Measurements from ENCODE around the gene TSHB.
"Not testable (repeated sequence)": the region's sequence is repeated elsewhere in the genome, so short reads cannot be mapped to it uniquely, and the experiment has no call there.

Gene TSHB
- 0 reads per million in 2 experiments for total RNA-seq

DNA sequence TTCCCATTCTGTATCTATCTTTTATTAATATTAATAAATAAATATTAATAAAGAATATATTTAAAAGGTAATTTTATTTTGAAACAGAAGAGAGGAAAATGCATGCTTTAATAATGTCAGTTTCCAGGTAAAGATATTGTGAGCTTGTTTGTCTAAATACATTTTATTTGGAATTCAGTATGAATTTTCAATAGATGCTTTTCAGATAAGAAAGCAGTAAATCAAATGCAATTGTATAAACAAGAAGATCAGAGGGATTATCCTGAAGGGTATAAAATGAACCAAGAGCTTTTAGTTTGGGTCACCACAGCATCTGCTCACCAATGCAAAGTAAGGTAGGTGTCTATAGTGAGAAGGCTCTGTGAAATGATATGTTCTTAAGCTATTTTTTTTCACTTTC lies at the start of gene TSHB:
Gene TSHB, plus strand, starts transcription at position 301 of the 400 bp plus-strand sequence. CDS start 3,537 bp downstream, outside the sequence.
- no peak for DNase-seq (ENCODE audit: low read depth)

DNA sequence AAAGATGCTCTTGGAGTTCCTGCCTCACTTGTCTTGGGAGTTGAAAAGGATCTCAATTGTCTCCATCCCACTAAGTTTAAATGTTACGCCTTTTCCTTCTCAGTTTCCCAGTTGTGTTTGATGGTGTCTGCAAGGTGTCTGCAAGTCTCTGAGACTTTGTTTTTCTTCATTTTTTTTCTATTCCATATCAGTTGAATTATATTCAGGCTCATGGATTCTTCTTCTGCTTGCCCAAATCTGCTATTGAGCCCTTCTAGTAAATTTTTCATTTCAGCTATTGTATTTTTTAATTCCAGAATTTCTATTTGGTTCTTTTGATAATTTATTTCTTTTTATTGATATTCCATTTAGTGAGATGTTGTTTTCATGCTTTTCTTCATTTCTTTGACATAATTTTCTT lies 47.4 kb upstream of the TSHB start:
- no peak for DNase-seq (ENCODE audit: low read depth)

DNA sequence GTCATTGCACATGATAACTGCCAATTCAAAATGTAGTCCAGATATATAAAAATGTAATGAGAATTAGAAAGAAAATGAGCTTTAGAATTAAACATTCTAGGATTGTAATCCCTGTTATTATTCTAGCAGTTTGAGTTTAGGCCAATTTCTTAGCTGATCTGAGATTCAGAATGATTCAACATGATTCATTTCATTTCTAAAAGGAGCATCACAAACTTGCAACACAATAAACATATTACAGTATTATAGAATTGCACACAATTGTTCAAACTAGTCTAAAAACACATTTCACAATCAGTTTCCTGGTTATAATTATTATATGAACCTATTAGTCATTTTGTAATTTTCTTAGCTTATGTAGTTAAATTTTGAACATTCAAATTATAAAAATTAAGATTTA lies 43.3 kb upstream of the TSHB start:
- no peak for DNase-seq (ENCODE audit: low read depth)

GRCh38 chr1:114988095-114988494 lies 41.5 kb upstream of the TSHB start:
- DNase-seq (ENCODE audit: low read depth), result no peak

DNA sequence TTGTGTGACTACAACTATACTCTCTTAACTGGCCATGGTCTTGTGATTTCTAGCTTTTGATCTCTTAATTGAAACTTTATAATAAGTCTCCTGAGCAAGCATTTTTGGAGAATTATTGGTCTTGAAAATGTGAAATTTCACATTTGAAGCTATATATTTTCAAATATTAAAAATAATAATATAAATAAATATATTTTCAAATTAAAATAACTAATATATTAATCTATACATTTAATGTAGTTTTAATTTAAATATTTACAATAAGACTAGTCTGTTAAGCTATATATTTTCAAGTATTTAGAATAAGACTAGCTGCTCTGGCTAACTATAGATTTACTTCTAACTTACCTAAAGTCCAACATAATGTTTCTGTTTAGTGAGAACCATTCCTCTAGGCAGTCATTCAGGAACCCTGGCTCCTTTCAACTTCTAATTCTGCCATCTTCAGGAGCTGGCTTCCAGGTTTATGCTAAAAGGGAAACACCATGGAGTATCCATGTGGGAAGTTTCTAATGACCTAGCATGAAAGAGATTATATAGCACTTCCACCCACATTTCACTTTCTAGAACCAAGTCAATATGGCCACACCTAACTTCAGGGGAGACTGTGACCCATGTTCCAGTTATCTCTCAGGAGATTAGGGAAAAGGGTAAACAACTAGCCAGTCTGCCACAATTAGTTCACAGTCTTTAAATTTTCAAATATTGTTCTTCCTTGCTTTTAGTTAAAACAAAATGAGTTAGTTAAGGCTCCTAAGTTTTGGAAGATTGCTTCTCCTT lies 31.9 kb upstream of the TSHB start:
- no peak for DNase-seq (ENCODE audit: low read depth)

DNA sequence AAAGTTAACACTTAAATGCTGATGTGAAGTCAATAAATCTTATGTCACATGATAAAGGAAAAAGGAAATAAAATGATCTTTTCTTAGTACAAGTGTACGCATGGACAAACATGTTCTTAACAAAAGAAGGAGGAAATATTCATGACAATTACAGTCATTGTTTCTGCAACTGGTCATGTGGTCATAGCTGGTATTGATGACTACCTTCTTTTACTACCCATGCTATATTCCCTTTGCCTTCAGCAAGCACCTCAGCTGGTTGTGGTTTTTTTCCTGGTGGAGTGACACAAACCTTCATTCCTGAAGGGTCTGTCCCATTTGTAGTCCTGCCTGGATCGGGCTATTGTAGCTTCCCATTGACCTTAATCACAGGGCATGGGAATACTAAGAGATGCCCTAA lies 23.4 kb upstream of the TSHB start:
- DNase-seq (ENCODE audit: low read depth), result no peak

GRCh38 chr1:115012006-115012405 lies 17.6 kb upstream of the TSHB start:
- DNase-seq (ENCODE audit: low read depth), result no peak

DNA sequence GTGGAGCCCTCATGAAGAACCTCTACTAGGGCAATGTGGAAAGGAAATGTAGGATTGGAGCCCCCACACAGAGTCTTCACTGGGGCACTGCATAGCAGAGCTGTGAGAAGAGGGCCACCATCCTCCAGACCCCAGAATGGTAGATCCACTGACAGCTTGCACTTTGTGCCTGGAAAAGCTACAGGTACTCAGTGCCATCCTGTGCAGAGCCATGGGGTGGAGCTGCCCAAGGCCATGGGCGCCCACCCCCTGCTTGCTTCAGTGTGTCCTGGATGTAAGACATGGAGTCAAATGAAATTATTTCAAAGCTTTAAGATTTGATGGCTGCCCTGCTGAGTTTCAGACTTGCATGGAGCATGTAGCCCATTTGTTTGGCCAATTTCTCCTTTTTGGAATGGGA lies 17.2 kb upstream of the TSHB start:
- DNase-seq (ENCODE audit: low read depth), result no peak

DNA sequence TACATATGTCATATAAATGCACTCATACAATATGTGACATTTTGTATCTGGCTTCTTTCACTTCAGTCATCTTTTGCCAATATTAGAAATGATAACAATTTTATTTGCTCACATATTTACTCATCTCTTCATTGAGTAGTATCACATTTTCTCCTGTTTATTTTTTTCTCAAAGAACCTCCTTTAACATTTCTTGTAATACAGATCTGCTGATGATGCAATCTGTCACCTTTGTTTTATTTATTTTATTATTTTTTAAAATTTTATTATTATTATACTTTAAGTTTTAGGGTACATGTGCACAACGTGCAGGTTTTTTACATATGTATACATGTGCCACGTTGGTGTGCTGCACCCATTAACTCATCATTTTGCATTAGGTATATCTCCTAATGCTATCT lies 15.8 kb upstream of the TSHB start:
- no peak for DNase-seq (ENCODE audit: low read depth)

GRCh38 chr1:115019549-115019948 lies 10.1 kb upstream of the TSHB start:
- DNase-seq (ENCODE audit: low read depth), result not testable (repeated sequence)

DNA sequence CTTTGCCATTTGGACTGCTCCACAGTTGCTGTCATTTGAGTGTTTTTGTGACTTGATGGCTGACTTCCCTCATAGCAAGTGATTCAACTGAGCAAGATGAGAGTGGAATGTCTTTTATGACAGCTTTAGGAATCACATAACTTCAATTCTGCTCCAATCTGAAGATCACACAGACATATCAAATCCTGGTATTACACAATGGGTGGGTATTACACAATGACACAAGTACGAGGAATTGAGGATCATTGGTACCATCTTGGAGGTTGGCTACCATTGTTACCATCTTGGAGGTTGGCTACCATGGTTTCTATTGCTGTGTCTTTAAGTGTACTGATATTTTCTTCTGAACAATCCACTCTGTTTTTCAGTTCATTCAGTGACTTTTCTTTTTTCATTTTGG lies 8.5 kb upstream of the TSHB start:
- DNase-seq (ENCODE audit: low read depth), result no peak

DNA sequence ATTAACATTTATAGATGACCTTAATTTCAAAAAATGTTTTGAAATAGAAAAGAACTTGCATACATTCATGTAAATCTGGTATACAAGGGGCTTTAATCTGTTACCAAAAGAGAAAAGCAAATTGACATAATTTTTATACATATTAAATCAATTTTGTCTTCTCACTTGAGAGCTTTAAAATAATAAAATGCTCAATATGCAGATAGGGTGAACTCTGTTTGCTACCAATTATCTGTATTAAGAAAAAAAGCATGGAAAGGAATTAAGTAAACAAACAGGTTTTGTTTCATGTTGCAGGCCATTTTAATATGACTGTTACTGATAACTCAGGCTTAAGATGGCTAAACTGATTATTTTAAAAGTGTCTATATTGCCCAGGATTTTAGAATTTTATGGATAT lies 6.0 kb upstream of the TSHB start:
- DNase-seq (ENCODE audit: low read depth), result no peak

DNA sequence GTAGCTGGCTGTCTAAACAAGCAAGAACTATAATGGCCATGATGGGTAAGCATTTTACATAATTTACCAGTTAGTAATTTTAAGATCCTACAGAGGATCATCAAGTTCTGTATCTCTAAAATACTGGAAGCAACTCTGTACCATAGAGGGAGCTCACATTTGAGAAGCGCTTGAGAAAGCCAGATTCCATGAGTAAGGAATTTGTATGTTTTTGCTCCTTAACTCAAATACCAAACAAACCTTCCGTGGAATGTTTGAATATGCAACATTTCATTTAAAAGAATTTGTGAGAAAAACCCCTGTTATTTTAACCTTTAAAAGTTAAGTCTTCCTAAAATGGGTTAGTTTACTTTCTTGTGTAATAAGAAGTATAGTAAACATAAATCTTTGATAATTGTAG lies 2.0 kb downstream of the TSHB start:
- DNase-seq (ENCODE audit: low read depth), result no peak

- no peak for DNase-seq (ENCODE audit: low read depth)
Observed at GRCh38 chr1:115035652-115036051, 6.0 kb downstream of the TSHB start.

DNA sequence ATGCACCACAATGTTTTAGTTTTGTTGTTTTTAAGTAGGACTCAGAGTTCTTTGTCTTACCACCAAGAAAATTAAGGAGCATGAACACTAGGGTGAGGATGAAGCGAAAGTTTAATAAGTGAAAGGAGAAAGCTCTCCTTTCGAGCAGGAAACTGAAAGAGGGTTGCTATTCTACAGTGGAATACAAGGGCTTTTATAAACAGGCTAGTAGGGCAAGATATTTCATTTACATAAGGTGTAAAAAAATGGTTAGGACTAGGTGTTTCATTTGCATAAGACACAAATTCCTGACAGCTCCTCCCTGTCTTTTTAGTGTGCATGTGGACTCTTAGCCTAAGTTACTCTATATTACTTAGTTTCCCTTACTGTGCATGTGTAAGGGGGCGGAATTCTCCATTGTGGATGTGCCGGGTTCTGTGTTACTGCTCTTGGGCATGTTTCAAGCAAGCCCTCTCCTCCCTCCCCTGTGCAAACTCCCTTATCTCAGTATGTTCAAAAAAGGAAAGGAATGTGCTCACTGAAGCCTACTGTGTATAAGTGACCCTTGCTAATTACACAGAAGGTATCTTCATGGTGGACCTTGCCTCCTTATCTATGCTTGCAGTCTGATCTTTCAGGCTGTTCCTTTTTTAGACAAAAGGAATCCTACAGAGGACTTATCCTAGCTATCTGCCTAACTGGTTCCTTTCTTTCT lies 7.3 kb downstream of the TSHB start:
- DNase-seq (ENCODE audit: low read depth), result no peak

GRCh38 chr1:115040501-115040900 lies 10.9 kb downstream of the TSHB start:
- DNase-seq (ENCODE audit: low read depth), result no peak

- no peak for DNase-seq (ENCODE audit: low read depth)
Observed at GRCh38 chr1:115041654-115042053, 12.0 kb downstream of the TSHB start.

- no peak for DNase-seq (ENCODE audit: low read depth)
Observed at GRCh38 chr1:115046751-115047150, 17.1 kb downstream of the TSHB start.

DNA sequence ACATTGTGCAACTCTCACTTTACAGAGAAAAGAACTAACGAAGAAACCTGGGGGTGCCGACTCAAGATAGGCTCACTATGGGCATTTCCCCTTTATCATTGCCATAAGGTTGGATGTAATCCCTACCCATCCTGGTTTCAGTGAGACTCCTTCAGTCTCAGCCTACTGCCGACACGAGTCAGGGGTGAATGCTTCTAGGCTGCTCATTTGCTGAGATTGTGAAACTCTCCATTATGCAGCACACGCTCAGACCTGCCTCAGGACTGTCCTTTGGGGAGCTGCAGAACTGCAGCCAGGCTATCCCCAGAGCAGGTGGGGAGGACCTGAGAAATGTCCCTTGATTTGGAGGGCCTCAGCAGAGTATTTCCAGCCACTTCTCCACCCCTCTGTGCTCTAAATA lies 22.2 kb downstream of the TSHB start:
- DNase-seq (ENCODE audit: low read depth), result no peak

DNA sequence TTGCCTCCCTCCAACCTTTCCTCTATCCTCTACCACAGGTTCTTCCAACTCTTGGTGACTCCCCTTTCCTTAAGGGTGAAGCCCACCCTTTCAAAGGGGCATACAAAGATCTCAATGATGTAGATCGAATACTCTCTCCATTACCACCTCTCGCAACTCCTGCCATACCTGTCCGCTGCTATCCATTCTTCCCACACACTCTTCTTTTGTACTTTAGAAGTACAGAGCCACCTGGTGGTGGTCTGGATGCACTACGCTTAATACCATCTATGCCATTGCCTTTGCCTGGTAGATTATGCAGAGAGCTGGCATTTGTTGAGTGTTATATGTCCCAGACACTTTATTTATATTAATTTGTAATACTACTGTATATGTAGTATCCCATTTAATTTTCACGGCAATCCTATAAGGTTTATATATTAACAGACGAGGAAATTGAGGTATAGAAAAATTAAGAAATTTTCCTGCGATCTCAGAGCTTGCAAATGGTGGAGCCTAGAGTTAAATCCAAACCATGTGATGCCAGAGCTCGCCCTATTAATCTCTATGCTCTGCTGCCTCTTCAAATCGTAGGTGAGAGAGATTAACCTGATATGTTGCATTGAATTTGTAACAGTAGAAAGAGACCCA lies 22.9 kb downstream of the TSHB start:
- DNase-seq (ENCODE audit: low read depth), result peak; percentile 33

GRCh38 chr1:115056395-115056798 lies 26.8 kb downstream of the TSHB start:
- no peak for DNase-seq (ENCODE audit: low read depth)

DNA sequence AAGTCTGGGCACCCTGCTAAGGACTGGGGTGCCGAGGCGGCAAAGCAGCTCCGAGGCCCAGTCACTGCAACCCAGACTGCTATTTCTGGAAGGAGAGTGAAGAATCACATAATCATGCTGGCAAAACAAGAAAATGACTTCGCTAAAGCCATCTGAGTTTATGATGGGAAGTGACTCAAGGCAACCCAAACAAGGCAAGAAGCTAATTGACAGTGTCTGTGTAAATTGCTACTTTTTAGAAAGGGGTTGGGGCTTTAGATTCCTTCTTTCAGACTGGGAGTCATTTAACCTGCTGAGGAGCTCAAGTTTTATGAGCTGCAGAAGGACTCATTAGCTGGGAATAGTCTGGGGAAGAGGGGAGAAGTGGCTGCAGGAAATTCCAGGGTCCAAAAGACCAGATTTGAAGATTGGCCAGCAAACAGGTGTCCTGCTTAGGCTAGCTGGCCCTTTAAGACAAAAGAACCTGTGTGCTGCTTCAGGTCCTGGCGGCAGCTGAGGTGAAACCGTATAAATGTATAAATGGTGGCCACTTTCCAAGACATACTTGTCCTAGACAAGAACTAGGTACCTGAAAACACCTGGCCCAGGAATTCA lies 28.1 kb downstream of the TSHB start:
- no peak for DNase-seq (ENCODE audit: low read depth)

DNA sequence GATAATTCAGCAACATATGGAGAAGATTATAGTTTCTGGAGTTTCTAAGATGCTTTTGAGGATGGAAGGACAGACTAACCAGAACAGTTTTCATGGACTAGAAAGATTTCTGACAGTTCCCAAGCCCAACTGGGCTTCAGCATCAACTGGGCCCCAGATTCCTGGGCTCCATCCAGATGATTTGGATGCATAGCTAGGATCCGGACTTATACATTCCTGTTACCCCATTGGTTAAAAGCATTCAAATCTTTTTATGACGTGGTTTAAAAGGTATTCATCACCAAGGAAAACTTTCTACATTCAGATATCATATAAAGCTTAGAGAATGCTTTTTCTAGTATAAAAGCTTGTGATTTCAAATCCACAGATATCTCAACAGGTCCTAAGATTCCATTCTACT lies 29.7 kb downstream of the TSHB start:
- DNase-seq (ENCODE audit: low read depth), result no peak

Data from T follicular helper cell (primary cell).